ENCODE measurements around the gene FN1.

Gene FN1

DNA sequence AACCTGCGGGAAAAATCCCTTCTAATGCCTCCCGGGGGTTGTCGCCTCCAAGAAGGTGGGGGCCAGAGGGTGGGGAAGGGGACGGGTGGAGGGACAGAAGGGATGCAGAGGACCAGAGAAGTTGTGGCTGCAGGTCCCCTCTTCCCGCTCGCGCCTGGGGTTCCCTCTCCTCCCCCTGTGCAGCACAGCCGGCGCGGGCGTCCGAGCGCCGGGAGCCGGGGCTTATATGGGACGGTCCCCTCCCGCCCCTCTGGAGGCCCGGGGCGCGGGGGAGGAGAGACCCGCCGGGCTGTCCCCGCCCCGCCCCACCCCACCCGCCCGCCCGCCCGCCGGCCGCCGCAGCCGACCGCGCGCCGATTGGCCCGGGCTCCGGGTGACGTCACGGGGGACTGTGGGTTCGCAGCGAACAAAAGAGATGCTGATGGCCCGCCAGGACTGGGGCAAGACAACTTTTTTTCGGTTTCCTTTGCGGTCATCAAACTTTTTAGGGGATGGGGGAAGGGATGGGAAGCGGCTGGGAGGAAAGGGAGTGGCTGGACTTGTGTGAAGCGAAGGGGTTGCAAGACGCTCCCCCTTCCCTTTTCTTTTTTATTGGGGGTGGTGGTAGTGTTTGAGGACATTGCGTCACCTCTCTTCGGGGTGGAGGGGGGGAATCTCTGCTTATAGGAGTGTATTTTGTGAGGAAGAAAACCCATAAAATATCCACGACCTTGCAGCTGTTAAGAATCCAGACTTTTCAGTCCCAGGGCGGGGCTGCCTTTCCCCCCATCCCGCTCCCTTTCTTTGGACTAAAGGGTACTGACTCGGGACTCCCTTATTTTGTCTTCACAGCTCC, at the start of gene FN1:
FN1 (minus strand) TSS at position 199 of the 835 bp plus-strand sequence. CDS start 266 bp downstream, outside the sequence.
- H3K4me3 ChIP-seq (ENCODE audit: low read depth, low read length) = peak within 1 kb of the TSS; percentile 77

DNA sequence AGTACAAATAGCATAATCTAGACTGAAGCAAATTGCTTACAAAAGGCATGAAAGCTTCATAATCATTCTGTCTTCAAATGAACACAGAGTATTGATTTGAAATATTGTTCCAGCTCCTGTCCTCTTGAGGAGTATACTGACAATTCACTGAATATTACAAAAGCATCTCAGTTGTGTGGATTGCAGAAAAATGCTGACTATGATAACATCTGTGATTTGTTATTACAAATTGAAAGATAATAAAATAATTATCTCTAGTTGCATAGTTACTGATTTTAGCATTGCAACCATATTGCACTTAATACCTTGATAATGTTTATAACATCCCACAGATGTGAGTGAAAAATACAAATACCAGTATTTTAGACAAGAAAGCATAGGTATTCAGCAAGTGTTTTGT, 49.2 kb upstream of the FN1 start:
- H3K4me3 ChIP-seq (ENCODE audit: low read depth, low read length) = no peak overlapping the region

DNA sequence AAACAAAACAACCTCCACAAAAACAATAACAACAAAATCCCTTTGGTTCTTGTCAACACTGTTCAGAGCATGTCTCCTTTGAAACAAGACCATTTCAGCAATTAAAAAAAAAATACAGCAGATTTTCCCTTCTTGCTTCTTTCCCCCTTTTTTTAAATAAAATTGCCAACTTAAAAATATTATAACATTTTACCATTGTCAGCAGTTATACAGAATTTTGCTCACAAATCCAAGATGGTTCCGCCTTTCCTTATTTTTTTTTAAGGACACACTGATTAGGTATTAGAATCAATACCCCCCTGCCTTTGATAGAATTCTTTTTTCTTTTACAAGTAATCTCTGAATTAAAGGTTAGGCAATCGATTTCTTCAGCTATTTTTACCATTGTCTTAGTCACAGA, 48.7 kb upstream of the FN1 start:
- H3K4me3 ChIP-seq (ENCODE audit: low read depth, low read length) = no peak overlapping the region

DNA sequence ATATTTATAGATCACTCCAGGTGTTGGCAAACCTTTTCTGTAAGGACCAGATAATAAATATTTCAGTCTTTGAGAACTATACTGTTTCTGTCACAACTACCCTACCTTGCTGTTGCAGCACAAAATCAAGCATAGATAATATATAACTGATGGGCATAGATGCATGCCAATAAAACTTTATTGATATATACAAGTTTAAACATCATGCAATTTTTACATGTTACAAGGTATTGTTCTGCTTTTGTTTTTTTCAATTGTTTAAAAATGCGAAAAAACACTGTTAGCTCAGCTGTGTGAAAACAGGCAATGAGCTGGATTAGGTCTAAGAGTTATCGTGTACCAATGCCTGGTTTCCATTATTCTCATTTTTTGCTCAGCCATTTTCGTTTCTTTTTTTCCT, 47.6 kb upstream of the FN1 start:
- no peak overlapping the region for H3K4me3 ChIP-seq (ENCODE audit: low read depth, low read length)

DNA sequence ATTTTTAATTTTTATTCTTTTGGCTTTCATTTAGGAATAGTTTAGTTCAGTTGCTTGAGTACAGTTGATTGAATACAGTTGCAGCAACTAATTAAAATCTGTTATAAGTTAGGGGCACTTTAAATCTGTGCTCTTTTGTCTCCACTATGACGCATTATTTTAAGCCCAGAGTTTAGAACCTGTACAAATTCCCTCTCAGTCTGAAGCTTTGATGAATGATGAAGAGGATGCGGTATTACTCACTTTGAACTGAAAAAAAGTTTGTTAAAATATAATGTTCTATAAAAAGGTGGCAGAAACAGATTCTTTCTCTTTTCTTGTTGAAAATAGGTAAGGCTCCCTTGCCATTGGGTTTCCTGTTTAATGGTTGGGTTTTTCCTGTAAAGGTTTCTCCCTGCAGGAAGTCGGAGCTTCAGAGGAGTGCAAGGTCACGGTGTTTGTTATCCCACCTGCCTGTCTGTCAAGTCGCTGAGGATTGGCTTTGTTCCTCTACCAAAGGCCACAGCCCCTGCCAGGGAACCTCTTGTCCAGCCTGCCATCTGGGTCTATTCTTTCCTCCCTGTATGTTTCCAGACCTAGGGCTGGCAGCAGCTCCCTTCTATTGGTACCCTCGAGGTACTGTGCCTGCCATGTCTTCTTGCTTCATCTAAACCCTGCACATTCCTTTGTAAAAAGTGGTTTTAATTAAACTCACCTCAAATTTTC, 43.8 kb upstream of the FN1 start:
- H3K4me3 ChIP-seq (ENCODE audit: low read depth, low read length) = no peak overlapping the region

DNA sequence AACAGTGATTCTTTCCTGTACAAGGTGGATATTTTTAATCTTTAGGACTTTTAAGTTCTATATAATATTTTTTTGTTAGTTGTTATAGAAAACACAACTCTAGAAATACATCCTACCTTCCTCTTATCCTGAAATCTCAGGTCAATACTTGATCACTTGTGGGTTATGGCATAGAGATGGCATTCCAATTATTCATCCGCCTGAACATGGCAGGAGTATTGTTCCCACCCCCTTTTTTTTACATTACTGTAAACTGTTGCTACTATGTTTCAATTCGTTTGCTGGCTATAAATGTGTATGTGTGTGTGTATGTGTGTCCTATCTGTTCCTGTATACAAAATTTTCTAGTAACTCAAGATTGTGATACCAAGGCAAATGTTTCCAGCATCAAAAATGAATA, 43.3 kb upstream of the FN1 start:
- H3K4me3 ChIP-seq (ENCODE audit: low read depth, low read length) = no peak overlapping the region

DNA sequence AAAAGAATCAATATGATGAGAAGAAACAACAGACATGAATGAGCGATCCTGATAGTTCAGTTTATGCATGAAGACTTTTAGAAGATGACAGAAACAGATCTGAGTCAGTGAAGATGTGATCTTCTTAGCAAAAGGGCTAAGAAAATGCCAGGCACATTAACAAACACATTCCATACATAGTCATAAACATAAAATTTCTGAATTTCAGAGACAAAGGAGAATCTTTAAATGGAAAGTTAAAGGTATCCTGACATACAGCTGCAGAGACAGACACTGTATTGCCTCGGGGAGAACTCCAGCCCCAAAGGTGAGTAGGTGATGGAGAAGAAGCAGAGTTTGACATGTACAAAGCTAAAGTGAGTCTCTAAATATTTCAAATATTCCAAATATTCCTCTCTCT, 40.6 kb upstream of the FN1 start:
- H3K4me3 ChIP-seq (ENCODE audit: low read depth, low read length) = no peak overlapping the region

DNA sequence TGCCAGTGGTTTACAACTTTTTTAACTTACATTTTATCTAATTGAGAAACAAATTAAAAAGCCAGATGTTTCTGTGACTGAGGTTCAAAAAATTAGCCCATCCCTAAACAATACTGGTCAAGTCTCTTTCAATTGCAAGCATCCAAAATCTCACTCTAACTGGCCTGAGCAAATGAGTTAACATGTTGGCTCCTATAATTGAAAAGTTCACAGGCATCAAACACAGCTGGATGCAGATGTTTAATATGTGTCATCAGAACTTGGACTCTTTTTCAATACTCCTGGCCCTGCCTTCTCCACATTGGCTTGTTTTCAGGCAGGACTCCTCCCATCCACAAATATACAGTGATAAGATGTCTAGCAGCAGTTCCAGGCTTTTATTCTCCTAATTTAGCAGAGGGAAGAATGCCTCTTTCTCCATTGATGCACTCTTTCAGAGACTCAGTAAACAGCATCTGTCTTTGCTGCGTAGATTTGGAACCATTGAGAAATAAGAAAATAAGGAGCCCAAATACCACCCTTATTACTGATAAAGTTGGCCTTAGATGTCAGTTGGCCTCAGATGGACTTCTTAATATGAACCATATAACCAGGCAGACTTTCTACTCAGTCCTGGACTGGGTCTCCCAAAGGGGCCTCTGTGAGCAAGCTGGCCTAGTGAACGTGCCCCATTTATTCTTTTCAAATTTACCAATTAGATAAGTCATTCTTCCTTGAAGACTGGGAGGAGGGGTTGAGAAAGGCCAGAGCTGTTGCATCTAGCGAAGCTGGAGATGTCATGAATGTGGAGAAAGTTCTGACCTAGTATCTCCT, 30.4 kb upstream of the FN1 start:
- no peak overlapping the region for H3K4me3 ChIP-seq (ENCODE audit: low read depth, low read length)

DNA sequence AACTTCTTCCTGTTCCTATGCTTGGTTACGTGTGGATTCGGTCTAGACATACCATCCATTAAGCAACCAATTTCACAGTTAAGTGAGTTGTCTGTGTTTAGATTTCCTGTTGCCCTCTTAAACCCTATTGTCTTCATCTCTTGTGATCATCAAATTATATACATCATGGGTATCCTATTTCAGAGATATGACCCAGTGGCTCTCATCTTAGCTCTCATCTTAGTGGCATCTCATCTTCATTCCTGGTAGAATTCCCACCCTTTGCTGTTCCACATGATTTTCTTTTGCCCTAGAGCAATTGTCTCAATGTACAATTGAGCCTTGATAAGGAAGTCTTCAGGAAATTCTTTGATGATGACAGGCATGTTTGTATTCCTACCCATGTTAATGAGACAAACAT, 29.4 kb upstream of the FN1 start:
- H3K4me3 ChIP-seq (ENCODE audit: low read depth, low read length) = no peak overlapping the region

DNA sequence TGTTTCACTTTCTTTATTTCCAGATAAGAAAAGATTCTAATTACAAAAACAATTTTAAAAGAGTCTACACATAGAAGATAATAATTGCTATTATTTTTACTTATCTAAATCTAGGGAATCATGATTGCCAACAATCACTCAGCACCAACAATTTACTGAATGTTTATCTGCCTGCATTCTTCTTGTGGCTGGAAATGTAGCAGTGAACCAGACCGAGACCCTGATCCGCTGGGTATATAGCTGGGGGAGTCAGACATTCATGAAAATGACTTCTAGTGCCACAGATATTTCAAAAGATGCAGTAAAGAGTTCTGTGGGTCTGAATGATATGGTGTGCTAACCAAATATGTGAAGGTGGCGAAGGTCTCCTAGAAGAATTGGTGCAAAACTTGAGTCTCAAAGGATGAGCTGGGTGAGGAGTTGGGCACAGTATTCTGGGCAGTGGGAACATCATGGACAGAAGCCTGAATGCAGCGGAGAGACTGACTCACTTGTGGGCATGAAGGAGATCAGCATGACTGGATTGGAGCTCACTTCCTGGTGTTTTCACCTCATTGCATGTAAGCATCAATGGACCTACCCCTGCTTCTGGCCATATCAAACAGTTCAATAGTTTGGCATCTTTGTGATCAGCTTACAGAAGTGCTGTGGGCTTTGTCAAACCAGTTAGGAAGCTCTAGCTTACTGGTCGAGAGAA, 26.1 kb upstream of the FN1 start:
- H3K4me3 ChIP-seq (ENCODE audit: low read depth, low read length) = no peak overlapping the region

DNA sequence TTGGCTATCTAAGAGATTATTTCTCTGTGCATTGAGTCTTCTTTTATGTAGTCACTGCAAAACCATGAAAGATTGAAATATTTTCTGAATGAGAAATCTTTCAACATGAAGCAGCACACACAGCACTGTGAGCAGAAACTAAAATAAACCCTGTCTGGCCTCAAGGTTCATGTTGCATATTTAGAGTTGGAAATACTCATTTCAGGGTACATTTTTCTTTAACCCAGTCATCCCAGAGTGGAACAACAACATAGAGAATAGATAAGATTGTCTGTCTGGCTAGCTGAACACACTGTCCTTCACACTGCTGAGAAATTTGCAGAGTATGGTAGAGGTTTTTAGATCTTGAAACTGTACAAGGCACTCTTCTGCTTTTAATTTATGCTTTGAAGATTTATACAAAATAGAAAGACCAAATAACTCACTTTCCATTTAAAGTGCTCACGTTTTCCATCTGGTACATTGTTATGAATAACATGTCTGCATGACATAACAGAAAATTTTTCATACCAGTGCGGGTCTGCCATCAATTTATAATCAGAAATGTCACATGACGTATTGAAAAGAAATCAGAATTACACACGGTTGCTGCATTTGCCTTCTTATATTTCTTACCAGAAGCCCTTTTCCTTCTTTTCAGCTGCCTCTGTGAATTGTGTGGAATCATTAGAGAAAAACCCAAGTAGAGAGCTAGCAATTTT, 25.0 kb upstream of the FN1 start:
- no peak overlapping the region for H3K4me3 ChIP-seq (ENCODE audit: low read depth, low read length)

DNA sequence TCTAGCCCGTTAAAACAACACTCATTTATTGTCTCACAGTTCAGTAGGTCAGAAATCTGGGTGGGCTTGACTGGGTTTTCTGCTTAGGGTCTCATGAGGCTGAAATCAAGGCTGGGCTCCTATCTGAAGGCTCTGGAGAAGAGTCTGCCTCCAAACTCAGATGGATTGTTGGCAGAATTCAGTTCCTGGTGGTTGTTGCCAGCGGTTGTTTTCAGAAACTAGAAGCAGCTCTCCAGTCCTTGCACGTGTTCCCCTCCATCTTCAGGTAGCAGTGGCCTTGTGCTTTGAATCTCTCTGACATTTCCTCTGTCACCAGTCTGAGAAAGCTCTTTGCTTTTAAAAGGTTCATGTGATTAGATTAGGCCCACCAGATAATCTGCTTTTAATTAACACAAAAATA, 20.1 kb upstream of the FN1 start:
- H3K4me3 ChIP-seq (ENCODE audit: low read depth, low read length) = no peak overlapping the region

DNA sequence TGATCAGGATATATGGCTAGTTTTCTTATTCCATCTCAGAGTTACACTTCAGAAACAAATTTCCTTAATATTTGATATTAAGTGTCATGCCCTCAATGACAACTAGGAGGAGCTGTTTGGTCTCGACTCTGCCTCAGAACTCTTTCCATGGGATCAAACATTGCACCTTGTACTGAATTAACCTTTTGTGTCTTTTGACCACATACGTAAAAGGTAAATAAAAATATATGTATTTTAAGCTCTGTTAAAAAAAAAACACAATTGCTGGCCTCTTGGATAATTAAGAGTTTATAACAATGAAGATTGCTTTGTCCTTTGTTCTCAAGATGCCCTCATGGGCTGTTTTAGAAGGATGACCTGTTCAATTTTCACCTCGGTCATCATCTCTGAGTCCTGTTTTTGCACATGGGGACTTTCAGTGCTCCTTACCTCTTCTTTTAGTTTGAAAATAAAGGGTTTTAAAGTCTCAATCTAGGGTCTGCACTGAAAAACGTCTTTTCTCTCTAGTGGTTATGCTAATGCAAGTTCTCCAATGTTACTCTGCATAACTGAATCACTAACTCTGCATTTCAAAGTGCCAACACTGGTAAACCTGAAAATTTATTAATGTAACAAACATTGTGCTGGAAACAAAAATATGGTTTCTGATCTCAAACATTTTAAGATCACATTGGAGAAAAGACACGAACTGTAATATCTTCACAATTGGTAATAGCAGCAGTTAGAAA, 18.8 kb upstream of the FN1 start:
- H3K4me3 ChIP-seq (ENCODE audit: low read depth, low read length) = no peak overlapping the region

DNA sequence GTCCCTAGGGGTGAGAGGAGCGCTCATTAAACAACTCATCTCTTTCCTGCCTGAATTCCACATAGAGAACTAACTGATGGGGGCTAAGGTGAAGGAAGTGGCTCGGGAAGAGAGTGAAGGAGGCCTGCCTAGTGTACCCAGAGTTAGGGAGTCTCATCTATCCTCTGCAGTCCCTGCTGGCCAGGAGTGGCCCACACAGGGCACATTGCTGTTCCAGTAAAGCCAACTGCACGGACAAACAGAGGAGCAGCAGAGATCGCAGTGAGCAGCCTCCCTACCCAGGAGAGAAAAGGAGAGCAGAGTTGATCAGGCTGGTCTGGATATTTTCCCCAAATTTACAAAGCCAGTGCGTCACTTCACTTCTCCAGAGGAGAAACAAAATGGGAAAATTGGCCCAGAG, 16.9 kb upstream of the FN1 start:
- no peak overlapping the region for H3K4me3 ChIP-seq (ENCODE audit: low read depth, low read length)

DNA sequence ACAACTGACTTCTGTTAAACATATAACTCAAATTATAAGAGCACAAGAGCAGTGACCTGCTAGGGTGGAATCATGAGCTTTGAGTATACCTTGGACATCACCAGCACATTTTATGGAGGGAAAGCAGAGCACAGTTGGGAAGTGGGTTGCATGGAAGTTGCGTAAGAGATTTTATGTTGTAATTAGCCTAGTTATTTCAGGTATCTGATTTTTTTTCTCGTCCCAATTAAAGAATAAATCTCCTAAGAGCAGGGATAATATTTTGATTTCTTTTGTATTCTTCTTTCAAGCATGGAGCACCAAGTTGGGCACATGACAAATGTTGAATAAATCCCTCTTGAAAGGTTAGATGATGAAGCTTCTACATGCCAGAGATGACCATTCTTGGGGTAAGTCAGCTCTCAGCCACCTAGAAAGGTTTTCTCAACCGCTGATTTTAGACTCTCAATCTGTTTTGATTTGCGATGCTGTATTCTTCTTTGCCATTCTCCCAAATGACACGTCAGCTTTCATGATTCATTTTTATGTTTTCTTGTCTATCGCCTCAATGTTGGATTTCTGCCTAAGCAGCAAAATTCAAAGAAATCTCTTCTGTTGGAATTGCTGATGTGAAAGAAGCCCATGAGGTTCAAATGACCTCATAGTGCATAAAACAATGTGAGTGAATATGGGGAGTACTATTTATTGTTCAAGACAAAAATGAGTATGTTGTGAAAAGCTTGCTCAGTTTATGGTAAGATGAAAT, 15.3 kb upstream of the FN1 start:
- no peak overlapping the region for H3K4me3 ChIP-seq (ENCODE audit: low read depth, low read length)

DNA sequence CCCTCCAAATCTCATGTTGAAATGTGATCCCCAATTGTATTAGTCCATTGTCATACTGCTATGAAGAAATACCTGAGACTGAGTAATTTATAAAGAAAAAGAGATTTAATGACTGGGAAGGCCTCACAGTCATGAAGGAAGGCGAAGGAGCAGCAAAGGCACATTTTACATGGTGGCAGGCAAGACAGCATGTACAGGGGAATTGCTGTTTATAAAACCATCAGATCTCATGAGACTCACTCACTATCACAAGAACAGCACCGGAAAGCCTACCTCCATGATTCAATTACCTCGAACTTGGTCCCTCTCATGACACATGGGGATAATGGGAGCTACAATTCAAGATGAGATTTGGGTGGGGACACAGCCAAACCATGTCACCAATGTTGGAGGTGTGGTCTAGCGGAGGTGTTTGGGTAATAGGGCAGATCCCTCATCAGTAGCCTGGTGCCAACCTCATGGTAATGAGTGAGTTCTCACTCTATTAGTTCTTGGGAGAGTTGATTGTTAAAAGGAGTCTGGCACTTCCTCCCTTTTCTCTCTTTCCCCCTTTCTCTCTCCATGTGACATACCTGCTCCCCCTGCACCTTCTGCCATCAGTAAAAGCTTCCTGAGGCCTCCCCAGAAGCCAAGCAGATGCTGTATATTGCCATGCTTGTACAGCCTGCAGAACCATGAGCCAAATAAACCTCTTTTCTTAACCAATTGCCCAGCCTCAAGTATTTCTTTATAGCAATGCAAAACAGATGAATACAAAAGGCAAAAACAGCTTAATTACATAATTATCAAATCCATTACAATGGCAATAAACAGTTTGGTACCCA, 14.5 kb upstream of the FN1 start:
- no peak overlapping the region for H3K4me3 ChIP-seq (ENCODE audit: low read depth, low read length)

DNA sequence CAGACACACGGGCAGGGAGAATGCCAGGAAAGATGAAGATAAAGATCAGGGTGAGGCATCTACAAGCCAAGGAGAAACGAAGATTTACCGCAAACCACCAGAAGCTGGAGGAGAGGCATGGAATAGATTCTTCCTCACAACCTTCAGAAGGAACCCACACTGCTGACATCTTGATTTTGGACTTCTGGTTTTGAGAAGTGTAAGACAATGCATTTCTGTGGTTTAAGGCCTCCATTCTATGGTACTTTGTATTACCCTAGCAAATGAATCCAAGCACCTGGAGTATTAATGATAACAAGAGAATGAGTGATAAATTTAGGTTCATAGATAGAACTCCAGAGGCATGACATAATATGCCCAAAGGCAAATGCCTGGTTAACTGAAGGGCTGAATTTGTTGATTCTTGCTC, 11.8 kb upstream of the FN1 start:
- H3K4me3 ChIP-seq (ENCODE audit: low read depth, low read length) = no peak overlapping the region

DNA sequence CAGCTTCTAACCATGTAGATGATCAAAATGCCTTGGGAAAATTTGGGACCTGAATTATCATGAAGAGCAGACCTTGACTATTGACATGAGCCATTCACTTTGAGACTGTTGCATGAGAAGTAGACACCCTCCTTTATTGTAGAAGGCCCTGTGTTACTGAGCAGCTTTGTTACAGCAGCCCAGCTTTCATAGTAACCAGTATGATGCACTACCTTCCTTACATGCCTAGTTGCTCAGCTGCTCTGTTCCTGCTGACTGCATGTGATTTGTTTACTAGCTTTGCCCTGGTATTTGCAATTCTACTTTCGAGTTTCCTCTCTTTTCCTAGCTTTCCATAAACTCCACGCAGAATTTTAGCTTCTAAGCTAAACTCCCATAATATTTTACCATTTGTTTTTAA, 11.2 kb upstream of the FN1 start:
- H3K4me3 ChIP-seq (ENCODE audit: low read depth, low read length) = no peak overlapping the region

Measured in iPS-11a (cell line).